A673 (cell line): Measurements from ENCODE around the gene TBC1D20. TPM values are rescaled to one million over a fixed set of nuclear protein-coding genes. Genes with fewer than 3 reads are reported as not detected.

Source experiments
- BruUV-seq: library from RNA; stranded (reverse); fragments of 400-500 nt; replicated peaks from 2 replicates; lab custom pipeline; 2021; lab: Mats Ljungman, UMichigan
- CTCF ChIA-PET: fragments of 300-600 bp; sonication (Branson Sonifier 250); formaldehyde crosslinking; loops from one replicate; lab custom pipeline; 2022; ENCODE audit warnings: antibody characterized with exemption; lab: Charles Lee
- POLR2A ChIA-PET: fragments of 300-600 bp; sonication (Branson Sonifier 250); formaldehyde crosslinking; loops from one replicate; lab custom pipeline; 2022; ENCODE audit warnings: antibody characterized with exemption; ENCODE audit not compliant: low non-redundant PET; lab: Charles Lee
- DNase-seq: peaks from one replicate; pipeline ENCODE4 v3.0.0-alpha.2; 2015; ENCODE audit warnings: low spot score
- H3K27ac ChIP-seq: fragments of 200-600 bp; sonication (generic); 2 replicates; pipeline ENCODE4 v1.5.1; 2016; ENCODE audit warnings: mixed run types, low read depth, mild to moderate bottlenecking, mixed read lengths, antibody characterized with exemption, low read length; ENCODE audit not compliant: poor library complexity, severe bottlenecking
- H3K27me3 ChIP-seq: fragments of 200-600 bp; sonication (generic); replicated peaks from 2 replicates; pipeline ENCODE4 v1.6.1; 2017; ENCODE audit warnings: mixed run types, low read depth, mild to moderate bottlenecking, mixed read lengths, antibody characterized with exemption, low read length; ENCODE audit not compliant: insufficient read depth, poor library complexity
- H3K36me3 ChIP-seq: fragments of 200-600 bp; sonication (generic); 2 replicates; pipeline ENCODE4 v1.6.1; 2016; ENCODE audit warnings: mixed run types, mild to moderate bottlenecking, mixed read lengths, antibody characterized with exemption, low read length; ENCODE audit not compliant: insufficient read depth, poor library complexity, severe bottlenecking
- H3K4me1 ChIP-seq: fragments of 200-600 bp; sonication (generic); 2 replicates; pipeline ENCODE4 v1.6.1; 2017; ENCODE audit warnings: mixed run types, mild to moderate bottlenecking, mixed read lengths, antibody characterized with exemption, low read length; ENCODE audit not compliant: insufficient read depth, poor library complexity, severe bottlenecking
- H3K4me3 ChIP-seq: fragments of 200-600 bp; sonication (generic); 2 replicates; pipeline ENCODE4 v1.5.1; 2016; ENCODE audit warnings: low read depth, mixed run types, mild to moderate bottlenecking, mixed read lengths, low read length; ENCODE audit not compliant: poor library complexity, severe bottlenecking
- H3K9me3 ChIP-seq: fragments of 200-600 bp; sonication (generic); 2 replicates; pipeline ENCODE4 v1.6.1; 2016; ENCODE audit warnings: mixed run types, low read depth, mild to moderate bottlenecking, mixed read lengths, antibody characterized with exemption, low read length; ENCODE audit not compliant: poor library complexity, severe bottlenecking
- EZH2 ChIP-seq: fragments of 200-600 bp; sonication (generic); IDR thresholded peaks from 2 replicates; pipeline ENCODE4 v1.6.1; 2017; ENCODE audit warnings: borderline replicate concordance, low read depth, mild to moderate bottlenecking, mixed read lengths, antibody characterized with exemption, low read length; ENCODE audit not compliant: poor library complexity, severe bottlenecking
- intact Hi-C: fragments of 100-400 bp; cut with micrococcal nuclease; formaldehyde crosslinking; loops from one replicate; pipeline ENCODE4 v1.10.0; 2022; ENCODE audit not compliant: unreplicated experiment
- total RNA-seq: library from RNA; stranded (reverse); gene quantifications from 2 replicates; pipeline ENCODE4 v1.2.3, GENCODE V29; 2021
- TF ChIP-seq, protein P1 (sequence below): fragments of 300-800, 200-600 bp; sonication (generic); conservative IDR thresholded peaks from 2 replicates; pipeline ENCODE4 v1.5.1; 2017; ENCODE audit warnings: low read depth, mild to moderate bottlenecking, antibody characterized with exemption, low read length, moderate library complexity, mixed read lengths

The TBC1D20 gene
- total RNA-seq, 1 experiment from 2014 or later, result 34.3 TPM

DNA sequence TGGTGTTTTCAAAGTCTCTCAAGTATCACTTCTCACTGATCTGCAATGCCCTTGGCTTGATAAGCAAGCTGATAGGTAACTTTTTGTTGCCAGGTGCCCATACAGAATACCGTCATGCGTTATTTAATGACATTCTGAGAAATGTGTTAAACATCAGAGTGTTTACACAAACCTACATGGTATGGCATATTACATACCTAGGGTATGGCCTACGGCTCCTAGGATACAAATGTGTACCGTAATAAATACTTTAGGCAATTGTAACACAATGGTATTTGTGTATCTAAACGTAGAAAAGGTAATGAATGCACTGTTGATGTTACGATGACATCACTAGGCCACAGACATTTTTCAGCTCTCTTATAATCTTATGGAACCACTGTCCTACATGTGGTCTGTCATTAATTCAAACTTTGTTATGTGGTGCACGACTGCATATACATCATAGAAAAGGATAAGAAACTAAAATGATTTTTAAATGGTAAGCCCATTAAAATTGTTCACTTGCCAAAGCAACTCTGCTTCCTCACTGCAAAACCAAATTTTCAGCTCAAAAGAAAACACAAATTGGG lies 45.5 kb upstream of the TBC1D20 start:
- intact Hi-C loops, result no loop called here
- no peak for DNase-seq
- peaks cover 56% of the 10 kb centered on the region for H3K36me3 ChIP-seq
- H3K9me3 ChIP-seq, result no peaks in the 10 kb centered on the region
- POLR2A ChIA-PET, result interaction anchor here (0.6 kb wide), 1 partner anchor 297 kb away, joined by 3 read pairs; no protein-coding TSS in a partner anchor
- H3K27me3 ChIP-seq, result no peaks in the 10 kb centered on the region
- no TSS peak for BruUV-seq
- no peaks in the 10 kb centered on the region for H3K4me1 ChIP-seq
- H3K4me3 ChIP-seq, result no peak overlapping the region
- CTCF ChIA-PET, result no interaction called here
- no peak for TF ChIP-seq EZH2
- TF ChIP-seq, protein P1, sequence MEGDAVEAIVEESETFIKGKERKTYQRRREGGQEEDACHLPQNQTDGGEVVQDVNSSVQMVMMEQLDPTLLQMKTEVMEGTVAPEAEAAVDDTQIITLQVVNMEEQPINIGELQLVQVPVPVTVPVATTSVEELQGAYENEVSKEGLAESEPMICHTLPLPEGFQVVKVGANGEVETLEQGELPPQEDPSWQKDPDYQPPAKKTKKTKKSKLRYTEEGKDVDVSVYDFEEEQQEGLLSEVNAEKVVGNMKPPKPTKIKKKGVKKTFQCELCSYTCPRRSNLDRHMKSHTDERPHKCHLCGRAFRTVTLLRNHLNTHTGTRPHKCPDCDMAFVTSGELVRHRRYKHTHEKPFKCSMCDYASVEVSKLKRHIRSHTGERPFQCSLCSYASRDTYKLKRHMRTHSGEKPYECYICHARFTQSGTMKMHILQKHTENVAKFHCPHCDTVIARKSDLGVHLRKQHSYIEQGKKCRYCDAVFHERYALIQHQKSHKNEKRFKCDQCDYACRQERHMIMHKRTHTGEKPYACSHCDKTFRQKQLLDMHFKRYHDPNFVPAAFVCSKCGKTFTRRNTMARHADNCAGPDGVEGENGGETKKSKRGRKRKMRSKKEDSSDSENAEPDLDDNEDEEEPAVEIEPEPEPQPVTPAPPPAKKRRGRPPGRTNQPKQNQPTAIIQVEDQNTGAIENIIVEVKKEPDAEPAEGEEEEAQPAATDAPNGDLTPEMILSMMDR, result no peak
- H3K27ac ChIP-seq, result no peak overlapping the region

DNA sequence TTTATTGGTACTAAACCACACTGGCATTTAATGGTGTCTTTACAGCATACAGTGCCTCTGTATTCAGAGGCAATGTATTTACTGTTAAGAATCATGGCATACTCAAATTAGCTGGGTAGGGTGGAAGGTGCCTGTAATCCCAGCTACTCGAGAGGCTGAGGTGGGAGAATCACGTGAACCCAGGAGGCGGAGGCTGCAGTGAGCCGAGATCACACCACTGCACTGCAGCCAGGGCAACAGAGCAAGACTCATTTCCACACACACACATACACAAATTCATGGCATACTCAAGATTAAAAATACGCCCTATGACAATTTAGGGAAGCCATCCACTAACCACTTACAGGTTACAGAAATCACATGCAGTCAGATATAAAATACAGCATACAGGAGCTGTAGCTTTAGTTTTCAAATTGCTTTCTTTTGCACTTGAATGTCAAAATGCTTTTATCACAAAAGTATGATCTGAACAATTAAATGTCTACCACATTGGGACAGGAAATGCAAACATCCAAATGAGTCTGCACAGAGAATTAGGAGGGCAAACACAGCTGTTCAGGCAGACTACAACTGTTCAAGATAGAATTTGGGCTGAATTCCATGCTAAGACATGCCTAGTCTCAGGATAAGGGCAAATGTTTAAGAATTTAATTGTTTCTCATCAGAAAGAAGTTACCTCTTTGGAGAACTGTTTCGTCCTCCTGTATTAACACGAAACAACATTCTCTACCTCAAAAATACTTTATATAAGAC lies 44.8 kb upstream of the TBC1D20 start:
- no peak overlapping the region for H3K27ac ChIP-seq
- H3K9me3 ChIP-seq, result no peaks in the 10 kb centered on the region
- H3K36me3 ChIP-seq, result peaks cover 63% of the 10 kb centered on the region
- no TSS peak for BruUV-seq
- no peak overlapping the region for H3K4me3 ChIP-seq
- H3K27me3 ChIP-seq, result no peaks in the 10 kb centered on the region
- no peak for DNase-seq
- intact Hi-C loops, result no loop called here
- ChIA-PET POLR2A (interaction anchor here (0.6 kb wide), 1 partner anchor 296 kb away, joined by 3 read pairs; no protein-coding TSS in a partner anchor), CTCF (no interaction called here)
- TF ChIP-seq, protein P1, result no peak
- no peak for TF ChIP-seq EZH2
- H3K4me1 ChIP-seq, result no peaks in the 10 kb centered on the region

DNA sequence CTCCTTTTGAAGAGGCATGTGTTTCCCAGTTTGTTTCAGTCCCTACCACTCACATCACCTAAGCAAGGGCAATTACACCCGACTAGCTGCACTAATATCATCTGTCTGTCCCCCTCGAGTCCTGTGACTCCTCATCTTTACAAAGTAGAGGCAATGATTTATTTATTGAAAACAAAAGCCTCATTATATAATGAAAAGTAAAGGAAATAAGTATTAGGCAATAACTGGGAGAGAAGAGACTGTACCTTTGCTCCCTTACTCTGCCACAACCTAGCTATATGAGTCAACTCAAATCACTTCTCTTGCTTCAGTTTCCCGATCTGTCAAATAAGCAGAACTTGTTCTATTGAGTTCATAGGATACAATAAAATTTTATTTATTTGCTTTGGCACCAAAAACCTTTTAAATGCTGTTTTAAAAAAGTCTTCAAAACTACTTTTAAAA lies 42.3 kb upstream of the TBC1D20 start:
- Histone ChIP-seq H3K4me3 (no peak overlapping the region), H3K27me3 (no peaks in the 10 kb centered on the region), H3K27ac (no peak overlapping the region), H3K36me3 (peaks cover 80% of the 10 kb centered on the region), H3K9me3 (no peaks in the 10 kb centered on the region), H3K4me1 (no peaks in the 10 kb centered on the region)
- no peak for TF ChIP-seq EZH2
- TF ChIP-seq, protein P1, result no peak
- intact Hi-C loops, result no loop called here
- ChIA-PET POLR2A (no interaction called here), CTCF (no interaction called here)
- no peak for DNase-seq
- BruUV-seq, result no TSS peak
